ENCODE data around the gene DDX42. TPM values are rescaled to one million over a fixed set of nuclear protein-coding genes. Genes with fewer than 3 reads are reported as not detected.

DDX42 gene
- total and polyA plus RNA-seq, 2 of the 13 experiments (the other 11 are each of a cell fraction or from before 2014, with no cell fraction given): 87.2 to 92.9 TPM

Other genes starting within 250 kb of the DDX42 start
- 55.2 and 77.5 TPM in 2 replicates for gene DCAF7, start 223.7 kb upstream of the DDX42 start, total RNA-seq (2016; rRNA removed; fragmentation: Illumina TruSeq; extraction: Trizol)
- gene DCAF7, start 223.7 kb upstream of the DDX42 start, polyA plus RNA-seq (2011; rRNA removed): 73.4 and 77.0 TPM in 2 replicates
- 53.6 and 57.6 TPM in 2 replicates for gene TACO1, start 173.3 kb upstream of the DDX42 start, total RNA-seq (2016; rRNA removed; fragmentation: Illumina TruSeq; extraction: Trizol)
- 33.3 and 34.7 TPM in 2 replicates for gene TACO1, start 173.3 kb upstream of the DDX42 start, polyA plus RNA-seq (2011; rRNA removed)
- gene MAP3K3, start 151.8 kb upstream of the DDX42 start, total RNA-seq (2016; rRNA removed; fragmentation: Illumina TruSeq; extraction: Trizol): 15.9 and 21.8 TPM in 2 replicates
- 17.7 and 21.7 TPM in 2 replicates for gene MAP3K3, start 151.8 kb upstream of the DDX42 start, polyA plus RNA-seq (2011; rRNA removed)
- 6.9 and 9.0 TPM in 2 replicates for gene LIMD2, start 74.0 kb upstream of the DDX42 start, total RNA-seq (2016; rRNA removed; fragmentation: Illumina TruSeq; extraction: Trizol)
- 20.8 and 26.5 TPM in 2 replicates for gene LIMD2, start 74.0 kb upstream of the DDX42 start, polyA plus RNA-seq (2011; rRNA removed)
- gene STRADA, start 32.4 kb upstream of the DDX42 start, total RNA-seq (2016; rRNA removed; fragmentation: Illumina TruSeq; extraction: Trizol): 16.1 and 17.9 TPM in 2 replicates
- 17.3 and 17.6 TPM in 2 replicates for gene STRADA, start 32.4 kb upstream of the DDX42 start, polyA plus RNA-seq (2011; rRNA removed)
- 61.6 and 99.5 TPM in 2 replicates for gene CCDC47, start 573 bp upstream of the DDX42 start, total RNA-seq (2016; rRNA removed; fragmentation: Illumina TruSeq; extraction: Trizol)
- gene CCDC47, start 573 bp upstream of the DDX42 start, polyA plus RNA-seq (2011; rRNA removed): 54.4 and 59.3 TPM in 2 replicates
- 35.3 and 81.4 TPM in 2 replicates for gene PSMC5, start 53.3 kb downstream of the DDX42 start, total RNA-seq (2016; rRNA removed; fragmentation: Illumina TruSeq; extraction: Trizol)
- 109 and 128 TPM in 2 replicates for gene PSMC5, start 53.3 kb downstream of the DDX42 start, polyA plus RNA-seq (2011; rRNA removed)
- 55.8 and 64.2 TPM in 2 replicates for gene FTSJ3, start 53.5 kb downstream of the DDX42 start, total RNA-seq (2016; rRNA removed; fragmentation: Illumina TruSeq; extraction: Trizol)
- 26.0 and 33.3 TPM in 2 replicates for gene FTSJ3, start 53.5 kb downstream of the DDX42 start, polyA plus RNA-seq (2011; rRNA removed)
- 139 and 150 TPM in 2 replicates for gene SMARCD2, start 68.5 kb downstream of the DDX42 start, total RNA-seq (2016; rRNA removed; fragmentation: Illumina TruSeq; extraction: Trizol)
- 122 and 128 TPM in 2 replicates for gene SMARCD2, start 68.5 kb downstream of the DDX42 start, polyA plus RNA-seq (2011; rRNA removed)
- not detected in 2 replicates for gene CSH2, start 99.5 kb downstream of the DDX42 start, total RNA-seq (2016; rRNA removed; fragmentation: Illumina TruSeq; extraction: Trizol)
- not detected in 2 replicates for gene CSH2, start 99.5 kb downstream of the DDX42 start, polyA plus RNA-seq (2011; rRNA removed)
- gene GH2, start 107.8 kb downstream of the DDX42 start, total RNA-seq (2016; rRNA removed; fragmentation: Illumina TruSeq; extraction: Trizol): not detected in 2 replicates
- not detected in 2 replicates for gene GH2, start 107.8 kb downstream of the DDX42 start, polyA plus RNA-seq (2011; rRNA removed)
- not detected in 2 replicates for gene CSH1, start 122.4 kb downstream of the DDX42 start, total RNA-seq (2016; rRNA removed; fragmentation: Illumina TruSeq; extraction: Trizol)
- gene CSH1, start 122.4 kb downstream of the DDX42 start, polyA plus RNA-seq (2011; rRNA removed): not detected in 2 replicates
- not detected in 2 replicates for gene CSHL1, start 137.1 kb downstream of the DDX42 start, total RNA-seq (2016; rRNA removed; fragmentation: Illumina TruSeq; extraction: Trizol)
- not detected in 2 replicates for gene CSHL1, start 137.1 kb downstream of the DDX42 start, polyA plus RNA-seq (2011; rRNA removed)
- not detected in 2 replicates for gene GH1, start 144.7 kb downstream of the DDX42 start, total RNA-seq (2016; rRNA removed; fragmentation: Illumina TruSeq; extraction: Trizol)
- not detected in 2 replicates for gene GH1, start 144.7 kb downstream of the DDX42 start, polyA plus RNA-seq (2011; rRNA removed)
- gene CD79B, start 158.2 kb downstream of the DDX42 start, total RNA-seq (2016; rRNA removed; fragmentation: Illumina TruSeq; extraction: Trizol): not detected in 2 replicates
- gene CD79B, start 158.2 kb downstream of the DDX42 start, polyA plus RNA-seq (2011; rRNA removed): 0.21 TPM in 1 of 2 replicates, not detected in the other
- 0.02 TPM in 1 of 2 replicates, not detected in the other for gene SCN4A, start 198.7 kb downstream of the DDX42 start, total RNA-seq (2016; rRNA removed; fragmentation: Illumina TruSeq; extraction: Trizol)
- 0.03 and 0.04 TPM in 2 replicates for gene SCN4A, start 198.7 kb downstream of the DDX42 start, polyA plus RNA-seq (2011; rRNA removed)
- 0.07 and 0.11 TPM in 2 replicates for gene PRR29, start 224.2 kb downstream of the DDX42 start, total RNA-seq (2016; rRNA removed; fragmentation: Illumina TruSeq; extraction: Trizol)
- 0.08 and 0.20 TPM in 2 replicates for gene PRR29, start 224.2 kb downstream of the DDX42 start, polyA plus RNA-seq (2011; rRNA removed)
- 7.9 and 10.9 TPM in 2 replicates for gene ICAM2, start 246.5 kb downstream of the DDX42 start, total RNA-seq (2016; rRNA removed; fragmentation: Illumina TruSeq; extraction: Trizol)
- 20.8 and 21.4 TPM in 2 replicates for gene ICAM2, start 246.5 kb downstream of the DDX42 start, polyA plus RNA-seq (2011; rRNA removed)